ENCODE data around the gene AGPAT3. TPM values are rescaled to one million over a fixed set of nuclear protein-coding genes. Genes with fewer than 3 reads are reported as not detected.

Gene AGPAT3
- total RNA-seq, 1 donor, result 63.5 TPM

GRCh38 chr21:43827015-43827611, 37.9 kb upstream of the AGPAT3 start:
- DNase-seq (ENCODE audit: low read depth), result peak; percentile 55
- no peak for TF ChIP-seq CTCF (IDR thresholded peaks at IDR 0.05; ENCODE audit: insufficient read depth, low read depth, low read length)
- H3K4me3 ChIP-seq (ENCODE audit: low read depth, low read length), result no peak overlapping the region

- H3K4me3 ChIP-seq (ENCODE audit: low read depth, low read length), result no peak overlapping the region
- no peak for DNase-seq (ENCODE audit: low read depth)
Observed at GRCh38 chr21:43829161-43829560, 35.9 kb upstream of the AGPAT3 start.

GRCh38 chr21:43829575-43830119, 35.4 kb upstream of the AGPAT3 start:
- TF ChIP-seq CTCF (IDR thresholded peaks at IDR 0.05; ENCODE audit: insufficient read depth, low read depth, low read length), result no peak
- no peak overlapping the region for H3K4me3 ChIP-seq (ENCODE audit: low read depth, low read length)
- DNase-seq (ENCODE audit: low read depth), result no peak

More at GRCh38 chr21:43829161-43829560, 35.9 kb upstream of the AGPAT3 start:
- no peak for TF ChIP-seq CTCF (IDR thresholded peaks at IDR 0.05; ENCODE audit: insufficient read depth, low read depth, low read length)

GRCh38 chr21:43832158-43832550, 32.9 kb upstream of the AGPAT3 start:
- no peak for TF ChIP-seq CTCF (IDR thresholded peaks at IDR 0.05; ENCODE audit: insufficient read depth, low read depth, low read length)
- no peak for DNase-seq (ENCODE audit: low read depth)
- H3K4me3 ChIP-seq (ENCODE audit: low read depth, low read length), result no peak overlapping the region

- no peak overlapping the region for H3K4me3 ChIP-seq (ENCODE audit: low read depth, low read length)
- no peak for TF ChIP-seq CTCF (IDR thresholded peaks at IDR 0.05; ENCODE audit: insufficient read depth, low read depth, low read length)
- DNase-seq (ENCODE audit: low read depth), result no peak
Observed at GRCh38 chr21:43832648-43833047, 32.4 kb upstream of the AGPAT3 start.

- no peak for DNase-seq (ENCODE audit: low read depth)
- H3K4me3 ChIP-seq (ENCODE audit: low read depth, low read length), result no peak overlapping the region
- TF ChIP-seq CTCF (IDR thresholded peaks at IDR 0.05; ENCODE audit: insufficient read depth, low read depth, low read length), result no peak
Observed at GRCh38 chr21:43834146-43834905, 30.7 kb upstream of the AGPAT3 start.
